Prostate gland (tissue), 2 donors: Measurements from ENCODE around the gene MSMP. TPM values are rescaled to one million over a fixed set of nuclear protein-coding genes. Genes with fewer than 3 reads are reported as not detected.

Experiments
- DNase-seq: peaks from one replicate; pipeline ENCODE4 v3.0.0-alpha.2; 2019; ENCODE audit warnings: low spot score
- H3K27ac ChIP-seq, 2 donors: fragments of 200-600 bp; sonication (generic); 2 replicates each; pipeline ENCODE4 v1.5.1; 2017 to 2019
- H3K27me3 ChIP-seq: fragments of 200-600 bp; sonication (generic); replicated peaks from 2 replicates; pipeline ENCODE4 v1.5.1; 2019; ENCODE audit not compliant: insufficient read depth
- H3K36me3 ChIP-seq, 2 donors: fragments of 200-600 bp; sonication (generic); 1 replicate in 1 of 2; 2 replicates in 1 of 2; pipeline versions ENCODE4 v1.5.1 to v1.8.1; 2017 to 2019
- H3K4me1 ChIP-seq: fragments of 200-600 bp; sonication (generic); replicated peaks from 2 replicates; pipeline ENCODE4 v1.5.1; 2019
- H3K4me3 ChIP-seq, 2 donors: fragments of 200-600 bp; sonication (generic); 2 replicates each; pipeline ENCODE4 v1.5.1; 2017 to 2019
- H3K9me3 ChIP-seq: fragments of 200-600 bp; sonication (generic); 2 replicates; pipeline ENCODE4 v1.5.1; 2017
- CTCF ChIP-seq, 4 experiments: fragments of 200-600 bp in 2 of 4; fragments of 450-650 bp in 2 of 4; sonication (generic) in 2 of 4; IDR thresholded peaks; 1 replicate in 3 of 4; 2 replicates in 1 of 4; pipeline ENCODE4 v1.5.1; 2016 to 2019; ENCODE audit warnings: antibody characterized with exemption in 4 of 4, mild to moderate bottlenecking in 2 of 4, moderate library complexity in 2 of 4
- POLR2A ChIP-seq: fragments of 450-650 bp; IDR thresholded peaks from one replicate; pipeline ENCODE4 v1.6.1; 2016; ENCODE audit warnings: antibody characterized with exemption, mild to moderate bottlenecking
- POLR2AphosphoS5 ChIP-seq: sonication (generic); formaldehyde crosslinking; IDR thresholded peaks from one replicate; pipeline ENCODE4 v1.6.1; 2017; ENCODE audit warnings: antibody characterized with exemption
- WGBS: methylation state at CpG from one replicate; pipeline ENCODE4 v1.1.5; 2018; 5-methylcytosine and 5-hydroxymethylcytosine counted together
- intact Hi-C: fragments of 100-400 bp; cut with DNase I; formaldehyde crosslinking; loops from one replicate; pipeline ENCODE4 v1.14.2; 2022
- total RNA-seq, 2 donors: library from RNA; depleted of rRNA; stranded (reverse); fragments of >200 nt; gene quantifications; one replicate each; pipeline ENCODE4 v1.1.0, GENCODE V29; 2016

MSMP gene
- total RNA-seq, 2 donors from 2014 or later: not detected

- DNase-seq: peak; percentile 20
- WGBS: 2% methylated on average over 19 of the region's 19 CpGs
- H3K9me3 ChIP-seq: no peaks in the 10 kb centered on the region
- intact Hi-C loops: no loop called here
- H3K27ac ChIP-seq: peak overlapping the region; percentile 80 to 88
- H3K27me3 ChIP-seq: no peaks in the 10 kb centered on the region
- peaks cover 21% of the 10 kb centered on the region for H3K4me1 ChIP-seq
- TF ChIP-seq CTCF (IDR thresholded peaks at IDR 0.05) (no peak), POLR2AphosphoS5 (no peak), POLR2A (no peak)
- H3K4me3 ChIP-seq: peak overlapping the region; percentile 72 to 89
- peaks cover 0 to 11% of the 10 kb centered on the region in 2 donors for H3K36me3 ChIP-seq
Measured at GRCh38 chr9:35749515-35750255, 4.4 kb downstream of the MSMP start.

DNA sequence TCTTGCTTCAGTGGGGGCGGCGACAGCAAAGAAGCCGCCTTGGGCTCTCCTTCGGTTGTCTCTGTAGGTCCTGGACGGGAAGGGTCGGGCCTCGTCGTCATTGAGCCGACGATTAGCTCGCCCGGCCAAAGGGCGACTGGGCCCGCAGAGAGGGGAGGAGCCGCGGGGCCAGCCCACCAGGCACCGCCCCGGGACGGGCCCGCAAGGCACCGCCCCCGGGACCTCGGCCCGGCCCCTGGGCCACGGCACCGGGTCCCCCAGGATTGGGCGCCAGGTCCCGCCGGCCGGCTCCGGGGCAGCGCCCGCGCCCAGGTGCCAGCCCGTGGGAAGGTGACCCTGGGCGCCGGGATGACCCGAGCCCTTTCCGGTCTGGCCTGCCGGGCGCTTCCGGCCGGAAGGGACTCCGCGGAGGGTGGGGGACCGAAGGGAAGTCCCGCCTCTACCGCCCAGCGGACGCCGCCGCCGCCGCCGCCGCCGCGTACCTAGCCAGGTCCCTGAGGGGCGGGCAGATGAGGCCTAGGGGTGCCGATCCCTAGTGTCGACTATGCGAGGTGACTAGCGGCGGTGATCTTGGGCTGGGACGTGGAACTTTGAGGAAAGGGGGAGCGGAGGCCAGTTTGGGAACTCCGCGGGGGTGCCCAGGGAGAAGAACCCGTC, 5.1 kb downstream of the MSMP start, which contains the start of the genes GBA2 and RGP1:
Gene GBA2, minus strand, starts transcription at position 371 of the 657 bp plus-strand sequence. CDS start 524 bp downstream, outside the sequence.
Gene RGP1, plus strand, starts transcription at position 430 of the 657 bp plus-strand sequence. CDS start 469 bp downstream, outside the sequence.
- peaks cover 5 to 11% of the 10 kb centered on the region in 2 donors for H3K36me3 ChIP-seq
- peak; percentile 76 for DNase-seq
- H3K4me1 ChIP-seq: peaks cover 21% of the 10 kb centered on the region
- no peaks in the 10 kb centered on the region for H3K27me3 ChIP-seq
- intact Hi-C loops: no loop called here
- peak within 1 kb of the TSS; percentile 80 to 88 for H3K27ac ChIP-seq
- WGBS: under 1% methylated on average over 36 of the region's 69 CpGs
- H3K4me3 ChIP-seq: peak within 1 kb of the TSS; percentile 72 to 89
- peak; percentile 72 for TF ChIP-seq POLR2AphosphoS5
- TF ChIP-seq CTCF (IDR thresholded peaks at IDR 0.05): peak in 1 of 4 experiments; percentile 15
- TF ChIP-seq POLR2A: peak; percentile 66
- H3K9me3 ChIP-seq: no peaks in the 10 kb centered on the region

DNA sequence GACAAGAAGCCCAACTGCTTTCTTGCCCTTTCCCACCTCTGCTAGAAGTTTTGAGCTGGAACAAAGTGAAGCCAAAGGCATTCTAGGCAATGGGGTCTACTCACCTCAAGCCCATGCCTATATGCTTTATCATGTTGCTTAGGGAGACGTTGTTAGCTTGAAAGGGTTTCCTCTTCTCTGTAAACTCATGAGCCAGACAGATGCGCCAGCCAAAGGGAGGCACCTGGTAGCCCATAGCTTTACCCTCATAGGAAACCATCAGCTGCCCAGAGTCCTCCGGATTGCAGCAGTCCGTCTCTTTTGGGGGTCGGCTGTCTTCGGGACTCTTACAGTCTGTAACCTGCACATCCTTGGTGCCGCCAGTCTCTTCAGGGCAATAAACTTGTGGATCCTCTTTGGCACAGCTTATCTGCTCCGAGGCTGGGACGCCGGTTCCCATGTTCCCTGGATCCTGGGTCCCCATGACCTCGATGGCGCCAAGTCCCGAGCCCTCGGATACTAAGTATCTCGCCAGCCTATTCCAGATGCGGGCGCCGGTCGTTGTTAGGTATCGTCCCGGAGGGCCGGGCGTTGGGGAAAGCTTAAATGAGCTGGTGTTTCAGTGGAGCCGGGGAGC, 5.7 kb downstream of the MSMP start:
- Histone ChIP-seq H3K4me3 (peak overlapping the region; percentile 72 to 89), H3K27ac (peak overlapping the region; percentile 80 to 88), H3K4me1 (peaks cover 21% of the 10 kb centered on the region), H3K27me3 (no peaks in the 10 kb centered on the region), H3K9me3 (no peaks in the 10 kb centered on the region), H3K36me3 (peaks cover 11 to 12% of the 10 kb centered on the region in 2 donors)
- under 1% methylated on average over 24 of the region's 24 CpGs for WGBS
- no peak for DNase-seq
- no peak for TF ChIP-seq CTCF (IDR thresholded peaks at IDR 0.05)
- no peak for TF ChIP-seq POLR2AphosphoS5
- no peak for TF ChIP-seq POLR2A
- intact Hi-C loops: no loop called here

DNA sequence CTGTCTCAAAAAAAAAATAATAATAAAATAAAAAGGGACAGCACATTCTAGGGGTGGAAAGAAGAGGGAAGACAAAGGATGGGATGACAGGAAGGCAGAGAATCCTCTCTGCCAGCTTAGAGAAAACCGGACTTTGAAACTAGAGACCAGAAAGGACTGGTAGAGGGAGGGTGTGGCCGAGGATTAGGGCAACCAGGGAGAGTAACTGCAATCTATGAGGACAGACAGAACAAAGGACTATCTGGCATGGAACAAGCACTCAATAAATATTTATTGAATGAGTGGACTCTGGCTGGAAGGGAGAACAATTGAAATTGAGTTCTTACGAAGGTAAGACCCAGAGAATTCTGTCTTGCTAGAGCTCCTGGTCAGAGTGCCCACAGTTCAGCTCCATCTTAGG, 7.5 kb downstream of the MSMP start:
- peak overlapping the region; percentile 11 to 72 for H3K4me3 ChIP-seq
- H3K27me3 ChIP-seq: no peaks in the 10 kb centered on the region
- peaks cover 21% of the 10 kb centered on the region for H3K4me1 ChIP-seq
- DNase-seq: no peak
- WGBS: 24% methylated on average over 3 of the region's 3 CpGs
- peaks cover 0 to 18% of the 10 kb centered on the region in 2 donors for H3K36me3 ChIP-seq
- H3K9me3 ChIP-seq: no peaks in the 10 kb centered on the region
- peak overlapping the region in 1 of 2 donors; percentile 2 for H3K27ac ChIP-seq
- intact Hi-C loops: no loop called here
- TF ChIP-seq POLR2A: no peak
- TF ChIP-seq CTCF (IDR thresholded peaks at IDR 0.05): no peak
- peak; percentile 7 for TF ChIP-seq POLR2AphosphoS5
